Measurements from ENCODE around the gene OR14I1. TPM values are rescaled to one million over a fixed set of nuclear protein-coding genes. Genes with fewer than 3 reads are reported as not detected.

OR14I1 gene
- 0.50 TPM for polyA plus RNA-seq (2012; ENCODE audit: low read depth, missing spikeins)

- FAIRE-seq (no peak), DNase-seq (ENCODE audit: insufficient read length, low spot score) (no peak)
- no peak for TF ChIP-seq PAX5 (IDR thresholded peaks at IDR 0.05; ENCODE audit: insufficient read depth, low read length, severe bottlenecking)
- TF ChIP-seq TAF1 (IDR thresholded peaks at IDR 0.05; ENCODE audit: low read depth, low read length) = no peak
- no peak for TF ChIP-seq POLR2A (IDR thresholded peaks at IDR 0.05; ENCODE audit: low read depth, low read length)
- no peak for TF ChIP-seq SPI1 (IDR thresholded peaks at IDR 0.05; ENCODE audit: low read depth, low read length)
- no peak for TF ChIP-seq POU2F2 (IDR thresholded peaks at IDR 0.05; ENCODE audit: low read depth, low read length)
- no peak for TF ChIP-seq POLR2AphosphoS5 (IDR thresholded peaks at IDR 0.05; ENCODE audit: low read depth, low read length)
These were observed at the start of gene OR14I1 for GRCh38 chr1:248702714-248703113. Gene OR14I1, minus strand, starts transcription at chr1:248702766.

- TF ChIP-seq POLR2A (IDR thresholded peaks at IDR 0.05; ENCODE audit: low read depth, low read length) (no peak), SPI1 (IDR thresholded peaks at IDR 0.05; ENCODE audit: low read depth, low read length) (no peak), TAF1 (IDR thresholded peaks at IDR 0.05; ENCODE audit: low read depth, low read length) (no peak), POLR2AphosphoS5 (IDR thresholded peaks at IDR 0.05; ENCODE audit: low read depth, low read length) (no peak), POU2F2 (IDR thresholded peaks at IDR 0.05; ENCODE audit: low read depth, low read length) (no peak), PAX5 (IDR thresholded peaks at IDR 0.05; ENCODE audit: insufficient read depth, low read length, severe bottlenecking) (no peak)
- no peak for FAIRE-seq
- no peak for DNase-seq (ENCODE audit: insufficient read length, low spot score)
These were observed 49.1 kb upstream of the OR14I1 start for GRCh38 chr1:248751635-248752034.

GRCh38 chr1:248751142-248751541, 48.6 kb upstream of the OR14I1 start:
- FAIRE-seq (no peak), DNase-seq (ENCODE audit: insufficient read length, low spot score) (no peak)
- TF ChIP-seq POLR2A (IDR thresholded peaks at IDR 0.05; ENCODE audit: low read depth, low read length) = no peak
- TF ChIP-seq POLR2AphosphoS5 (IDR thresholded peaks at IDR 0.05; ENCODE audit: low read depth, low read length) = no peak

- DNase-seq (ENCODE audit: insufficient read length, low spot score) (no peak), FAIRE-seq (no peak)
- TF ChIP-seq PAX5 (IDR thresholded peaks at IDR 0.05; ENCODE audit: insufficient read depth, low read length, severe bottlenecking) = no peak
- no peak for TF ChIP-seq POU2F2 (IDR thresholded peaks at IDR 0.05; ENCODE audit: low read depth, low read length)
- no peak for TF ChIP-seq POLR2AphosphoS5 (IDR thresholded peaks at IDR 0.05; ENCODE audit: low read depth, low read length)
- no peak for TF ChIP-seq TAF1 (IDR thresholded peaks at IDR 0.05; ENCODE audit: low read depth, low read length)
- TF ChIP-seq POLR2A (IDR thresholded peaks at IDR 0.05; ENCODE audit: low read depth, low read length) = no peak
- no peak for TF ChIP-seq SPI1 (IDR thresholded peaks at IDR 0.05; ENCODE audit: low read depth, low read length)
These were observed 47.9 kb upstream of the OR14I1 start for GRCh38 chr1:248750496-248750895.

GRCh38 chr1:248748211-248748610, 45.6 kb upstream of the OR14I1 start:
- DNase-seq (ENCODE audit: insufficient read length, low spot score) (no peak), FAIRE-seq (no peak)
- no peak for TF ChIP-seq PAX5 (IDR thresholded peaks at IDR 0.05; ENCODE audit: insufficient read depth, low read length, severe bottlenecking)
- TF ChIP-seq POLR2AphosphoS5 (IDR thresholded peaks at IDR 0.05; ENCODE audit: low read depth, low read length) = no peak
- TF ChIP-seq SPI1 (IDR thresholded peaks at IDR 0.05; ENCODE audit: low read depth, low read length) = no peak
- TF ChIP-seq POU2F2 (IDR thresholded peaks at IDR 0.05; ENCODE audit: low read depth, low read length) = no peak
- TF ChIP-seq POLR2A (IDR thresholded peaks at IDR 0.05; ENCODE audit: low read depth, low read length) = no peak
- TF ChIP-seq TAF1 (IDR thresholded peaks at IDR 0.05; ENCODE audit: low read depth, low read length) = no peak

GRCh38 chr1:248740876-248741275, 38.3 kb upstream of the OR14I1 start:
- TF ChIP-seq POU2F2 (IDR thresholded peaks at IDR 0.05; ENCODE audit: low read depth, low read length) (no peak), TAF1 (IDR thresholded peaks at IDR 0.05; ENCODE audit: low read depth, low read length) (no peak), POLR2AphosphoS5 (IDR thresholded peaks at IDR 0.05; ENCODE audit: low read depth, low read length) (no peak), PAX5 (IDR thresholded peaks at IDR 0.05; ENCODE audit: insufficient read depth, low read length, severe bottlenecking) (no peak), POLR2A (IDR thresholded peaks at IDR 0.05; ENCODE audit: low read depth, low read length) (no peak), SPI1 (IDR thresholded peaks at IDR 0.05; ENCODE audit: low read depth, low read length) (no peak)
- DNase-seq (ENCODE audit: insufficient read length, low spot score) = no peak
- no peak for FAIRE-seq

GRCh38 chr1:248739572-248740205, 37.1 kb upstream of the OR14I1 start:
- FAIRE-seq = no peak

GRCh38 chr1:248737457-248737856, 34.9 kb upstream of the OR14I1 start:
- no peak for TF ChIP-seq PAX5 (IDR thresholded peaks at IDR 0.05; ENCODE audit: insufficient read depth, low read length, severe bottlenecking)
- TF ChIP-seq TAF1 (IDR thresholded peaks at IDR 0.05; ENCODE audit: low read depth, low read length) = no peak
- TF ChIP-seq POLR2AphosphoS5 (IDR thresholded peaks at IDR 0.05; ENCODE audit: low read depth, low read length) = no peak
- TF ChIP-seq POLR2A (IDR thresholded peaks at IDR 0.05; ENCODE audit: low read depth, low read length) = no peak
- no peak for TF ChIP-seq SPI1 (IDR thresholded peaks at IDR 0.05; ENCODE audit: low read depth, low read length)
- no peak for TF ChIP-seq POU2F2 (IDR thresholded peaks at IDR 0.05; ENCODE audit: low read depth, low read length)
- FAIRE-seq = no peak

More at GRCh38 chr1:248739572-248740205, 37.1 kb upstream of the OR14I1 start:
- no peak for DNase-seq (ENCODE audit: insufficient read length, low spot score)
- TF ChIP-seq PAX5 (IDR thresholded peaks at IDR 0.05; ENCODE audit: insufficient read depth, low read length, severe bottlenecking) (no peak), SPI1 (IDR thresholded peaks at IDR 0.05; ENCODE audit: low read depth, low read length) (no peak), TAF1 (IDR thresholded peaks at IDR 0.05; ENCODE audit: low read depth, low read length) (no peak), POLR2A (IDR thresholded peaks at IDR 0.05; ENCODE audit: low read depth, low read length) (no peak)

GRCh38 chr1:248736977-248737376, 34.4 kb upstream of the OR14I1 start:
- TF ChIP-seq POU2F2 (IDR thresholded peaks at IDR 0.05; ENCODE audit: low read depth, low read length) = no peak
- no peak for TF ChIP-seq POLR2A (IDR thresholded peaks at IDR 0.05; ENCODE audit: low read depth, low read length)
- TF ChIP-seq SPI1 (IDR thresholded peaks at IDR 0.05; ENCODE audit: low read depth, low read length) = no peak
- no peak for TF ChIP-seq POLR2AphosphoS5 (IDR thresholded peaks at IDR 0.05; ENCODE audit: low read depth, low read length)
- TF ChIP-seq PAX5 (IDR thresholded peaks at IDR 0.05; ENCODE audit: insufficient read depth, low read length, severe bottlenecking) = no peak
- TF ChIP-seq TAF1 (IDR thresholded peaks at IDR 0.05; ENCODE audit: low read depth, low read length) = no peak
- no peak for FAIRE-seq
- DNase-seq (ENCODE audit: insufficient read length, low spot score) = no peak

More at GRCh38 chr1:248737457-248737856, 34.9 kb upstream of the OR14I1 start:
- DNase-seq (ENCODE audit: insufficient read length, low spot score) = no peak

GRCh38 chr1:248733566-248733965, 31.0 kb upstream of the OR14I1 start:
- no peak for DNase-seq (ENCODE audit: insufficient read length, low spot score)
- no peak for FAIRE-seq
- no peak for TF ChIP-seq SPI1 (IDR thresholded peaks at IDR 0.05; ENCODE audit: low read depth, low read length)
- no peak for TF ChIP-seq TAF1 (IDR thresholded peaks at IDR 0.05; ENCODE audit: low read depth, low read length)
